COLO829 (cell line): Measurements from ENCODE around the gene MASP1.

Experiments used
- DNase-seq: peaks from one replicate; pipeline ENCODE4 v3.0.0; 2012; ENCODE audit warnings: low spot score

MASP1 gene, protein sequence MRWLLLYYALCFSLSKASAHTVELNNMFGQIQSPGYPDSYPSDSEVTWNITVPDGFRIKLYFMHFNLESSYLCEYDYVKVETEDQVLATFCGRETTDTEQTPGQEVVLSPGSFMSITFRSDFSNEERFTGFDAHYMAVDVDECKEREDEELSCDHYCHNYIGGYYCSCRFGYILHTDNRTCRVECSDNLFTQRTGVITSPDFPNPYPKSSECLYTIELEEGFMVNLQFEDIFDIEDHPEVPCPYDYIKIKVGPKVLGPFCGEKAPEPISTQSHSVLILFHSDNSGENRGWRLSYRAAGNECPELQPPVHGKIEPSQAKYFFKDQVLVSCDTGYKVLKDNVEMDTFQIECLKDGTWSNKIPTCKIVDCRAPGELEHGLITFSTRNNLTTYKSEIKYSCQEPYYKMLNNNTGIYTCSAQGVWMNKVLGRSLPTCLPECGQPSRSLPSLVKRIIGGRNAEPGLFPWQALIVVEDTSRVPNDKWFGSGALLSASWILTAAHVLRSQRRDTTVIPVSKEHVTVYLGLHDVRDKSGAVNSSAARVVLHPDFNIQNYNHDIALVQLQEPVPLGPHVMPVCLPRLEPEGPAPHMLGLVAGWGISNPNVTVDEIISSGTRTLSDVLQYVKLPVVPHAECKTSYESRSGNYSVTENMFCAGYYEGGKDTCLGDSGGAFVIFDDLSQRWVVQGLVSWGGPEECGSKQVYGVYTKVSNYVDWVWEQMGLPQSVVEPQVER

DNA sequence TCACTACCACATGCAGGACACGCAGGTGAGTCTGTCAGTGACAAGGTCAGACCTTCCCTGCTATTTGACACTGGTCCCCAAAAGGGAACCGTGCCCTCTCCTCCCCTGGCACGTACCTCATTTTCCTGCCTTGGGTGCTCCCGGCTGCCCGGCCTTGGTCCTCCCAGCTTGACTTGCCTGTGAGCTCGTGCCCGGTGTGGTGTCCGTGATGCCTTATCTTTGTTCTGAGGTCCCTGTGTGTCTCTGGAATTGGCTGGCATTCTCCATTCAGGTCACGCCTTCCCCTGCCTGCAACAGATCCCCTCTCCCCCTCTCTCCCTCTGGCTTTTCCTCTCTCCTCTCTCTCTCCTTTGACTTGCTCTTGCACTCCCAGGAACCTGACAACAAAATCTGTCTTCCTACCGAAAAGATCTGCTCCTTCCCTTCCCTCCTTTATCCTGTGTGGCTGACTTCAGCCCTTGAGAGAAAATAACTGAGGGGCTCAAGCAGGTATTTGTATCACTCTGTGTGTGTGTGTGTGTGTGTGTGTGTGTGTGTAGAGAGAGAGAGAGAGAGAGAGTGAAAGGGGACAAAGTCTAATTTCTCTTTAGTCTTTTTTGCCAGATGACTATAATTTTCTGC, at the start of gene MASP1:
Gene MASP1, minus strand, starts transcription at position 226 of the 621 bp plus-strand sequence. Its CDS starts 105 bp downstream, at position 121.
- DNase-seq = no peak

DNA sequence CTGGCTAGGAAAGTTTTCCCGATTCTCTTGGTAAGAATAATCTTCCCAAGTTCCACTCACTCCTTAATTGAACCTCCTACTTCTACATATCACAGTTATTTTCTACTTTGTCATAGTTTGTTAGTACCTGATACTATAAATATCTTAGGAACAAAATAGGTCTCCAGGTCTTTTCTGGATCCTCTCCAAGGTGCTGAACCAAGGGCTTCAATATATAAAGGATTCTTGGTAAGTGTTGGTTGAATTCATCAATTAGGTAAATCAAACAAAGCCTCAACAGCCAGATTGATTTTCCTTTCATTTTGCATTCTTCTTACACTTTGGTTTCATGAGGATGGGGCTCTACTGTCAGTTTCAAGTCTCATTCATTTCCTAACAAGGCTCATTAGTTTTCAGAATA, 49.0 kb upstream of the MASP1 start:
- DNase-seq = no peak

DNA sequence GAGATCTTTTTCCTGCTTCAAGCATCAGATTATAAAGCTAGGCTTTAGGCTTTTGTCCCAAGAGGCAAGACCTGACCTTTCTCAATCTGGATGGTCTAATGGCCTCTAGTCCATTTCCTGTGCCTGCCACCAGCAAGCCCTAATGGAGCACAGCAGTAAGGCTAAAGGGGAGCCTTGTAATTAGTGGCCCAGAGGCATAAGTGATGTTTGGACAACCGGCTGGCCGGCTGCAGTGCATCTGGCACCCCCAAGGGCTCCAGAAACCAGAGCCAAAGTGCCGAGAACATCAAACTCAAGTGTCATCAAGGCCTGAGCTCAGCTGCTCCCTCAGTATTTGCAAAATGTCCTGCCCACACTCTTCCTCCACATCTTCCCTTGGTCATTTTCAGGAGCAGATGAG, 44.8 kb upstream of the MASP1 start:
- no peak for DNase-seq

DNA sequence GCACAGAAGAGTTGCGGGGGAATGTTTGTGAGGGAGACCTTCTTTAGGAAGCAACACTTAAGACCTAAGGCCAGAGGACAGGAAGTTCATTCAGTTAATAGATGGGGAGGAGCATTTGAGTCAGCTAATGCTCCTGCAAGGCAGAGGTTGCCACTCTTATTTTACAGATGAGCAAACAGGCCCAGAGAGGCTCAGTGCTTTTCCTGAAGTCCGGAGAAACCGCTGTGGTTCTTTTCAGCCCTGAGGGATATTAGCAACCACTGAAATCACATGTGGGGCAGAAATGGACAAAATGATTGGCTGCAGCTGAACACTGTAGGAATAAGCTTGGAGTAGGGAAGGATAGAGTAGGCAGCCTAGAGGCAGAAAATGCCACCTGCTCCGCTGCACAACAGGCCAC, 43.4 kb upstream of the MASP1 start:
- DNase-seq = no peak

DNA sequence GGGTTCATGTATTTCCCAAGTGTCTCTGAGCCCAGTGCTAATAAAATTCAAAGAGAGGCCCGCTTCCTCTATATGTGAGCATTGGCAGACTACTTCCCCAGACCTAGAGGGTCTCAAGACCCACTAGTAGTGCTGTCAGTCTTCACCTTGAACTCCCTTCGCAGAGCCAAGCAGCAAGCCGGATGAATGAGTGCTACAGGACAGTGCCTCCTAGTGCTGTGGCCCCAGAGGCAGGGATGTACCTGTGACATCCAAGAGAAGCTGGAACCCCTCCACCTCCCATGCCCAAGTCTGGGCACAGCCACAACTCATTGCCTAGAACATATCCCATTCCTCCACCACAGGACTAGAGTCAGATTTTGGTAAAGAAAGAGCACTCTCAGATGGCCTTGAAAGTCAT, 37.2 kb upstream of the MASP1 start:
- DNase-seq = no peak

DNA sequence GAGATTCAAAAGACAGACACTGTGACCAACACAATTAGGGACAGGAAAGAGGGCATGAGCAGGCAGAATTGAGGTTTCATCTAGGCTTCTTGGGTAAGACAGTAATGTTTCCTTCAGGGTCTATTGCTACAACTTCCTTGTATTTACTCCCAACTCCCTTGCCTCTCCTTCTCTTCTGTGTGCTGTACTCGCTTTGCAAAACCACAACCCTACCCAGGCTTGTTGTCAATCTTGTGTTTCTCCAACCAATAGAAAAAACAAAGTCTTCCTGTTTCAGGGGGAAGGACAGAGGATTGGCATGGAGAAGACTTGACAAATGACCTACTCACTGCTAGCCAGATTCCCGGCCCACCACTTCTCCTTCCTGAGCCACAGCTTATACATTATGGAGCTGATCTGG, 36.3 kb upstream of the MASP1 start:
- DNase-seq = no peak

DNA sequence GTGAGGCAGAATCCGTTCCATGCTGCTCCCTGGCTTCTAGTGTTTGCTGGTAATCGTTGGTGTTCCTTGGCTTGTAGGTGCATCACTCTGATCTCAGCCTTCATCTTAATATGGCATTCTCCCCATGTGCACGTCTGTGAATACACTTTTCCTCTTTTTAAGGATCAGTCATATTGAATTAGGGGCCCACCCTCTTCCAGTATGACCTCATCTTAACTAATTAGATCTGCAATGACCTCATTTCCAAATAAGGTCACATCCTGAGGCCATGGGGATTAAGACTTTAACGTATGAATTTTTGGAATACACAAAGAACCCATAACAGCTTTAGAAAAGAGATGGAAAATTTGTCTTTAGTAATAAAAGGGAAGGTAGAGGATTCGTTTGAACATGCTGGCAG, 34.1 kb upstream of the MASP1 start:
- DNase-seq = no peak

DNA sequence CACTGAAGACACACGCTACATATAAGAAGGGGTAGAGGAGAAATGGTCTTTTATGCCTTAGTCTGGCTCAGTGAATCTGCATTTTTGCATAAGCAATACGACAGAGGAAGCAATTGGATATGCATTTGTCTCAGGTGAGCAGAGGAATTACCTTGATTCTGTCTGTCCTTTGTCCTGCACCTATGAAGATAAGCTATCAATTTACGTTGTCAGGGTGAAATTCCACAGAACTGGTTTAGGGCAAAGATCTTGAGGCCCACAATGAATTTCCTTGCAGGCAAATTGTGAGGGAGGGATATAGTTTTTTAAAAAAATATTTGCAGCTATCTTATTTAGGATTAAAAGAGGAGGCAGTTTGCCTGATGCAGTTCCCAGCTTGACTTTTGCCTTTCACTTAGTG, 31.6 kb upstream of the MASP1 start:
- no peak for DNase-seq

DNA sequence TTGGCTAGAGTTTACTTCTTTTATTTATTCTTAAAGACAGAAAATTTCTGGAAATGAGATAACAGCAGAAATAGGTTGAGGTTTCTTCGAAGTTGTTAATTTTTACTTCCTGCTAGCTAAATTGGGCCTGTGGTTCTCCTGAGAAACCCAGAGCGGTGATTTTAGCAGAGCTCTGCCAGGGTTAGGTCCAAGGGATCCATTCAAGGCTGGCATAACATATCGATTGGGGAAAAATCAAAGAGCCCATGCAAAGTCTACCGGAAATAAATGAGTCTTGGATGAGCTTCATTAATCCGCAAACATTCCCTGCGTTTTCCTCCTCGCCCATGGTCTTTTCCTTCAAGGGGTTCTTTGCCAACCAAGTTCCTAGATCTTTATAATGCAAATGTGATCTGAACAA, 30.8 kb upstream of the MASP1 start:
- DNase-seq = no peak

DNA sequence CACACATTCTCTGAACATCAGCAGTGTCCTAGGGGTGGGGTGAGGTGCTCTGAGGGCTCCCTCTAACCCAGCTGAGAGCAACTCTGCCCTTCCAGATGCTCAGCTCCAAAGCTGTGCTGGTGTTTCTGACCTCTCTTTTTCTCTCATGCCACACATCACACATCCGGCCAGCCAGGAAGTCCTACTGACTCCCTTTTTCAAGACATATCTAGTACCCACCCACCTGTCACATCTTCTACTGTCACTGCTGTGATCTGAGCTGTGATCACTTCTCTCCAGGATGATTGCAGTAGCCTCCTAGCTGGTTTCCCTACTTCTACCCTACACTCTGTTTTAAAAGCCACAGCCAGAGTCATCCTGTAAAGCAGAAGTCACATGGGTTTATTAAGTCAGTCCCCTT, 30.2 kb upstream of the MASP1 start:
- DNase-seq = no peak

DNA sequence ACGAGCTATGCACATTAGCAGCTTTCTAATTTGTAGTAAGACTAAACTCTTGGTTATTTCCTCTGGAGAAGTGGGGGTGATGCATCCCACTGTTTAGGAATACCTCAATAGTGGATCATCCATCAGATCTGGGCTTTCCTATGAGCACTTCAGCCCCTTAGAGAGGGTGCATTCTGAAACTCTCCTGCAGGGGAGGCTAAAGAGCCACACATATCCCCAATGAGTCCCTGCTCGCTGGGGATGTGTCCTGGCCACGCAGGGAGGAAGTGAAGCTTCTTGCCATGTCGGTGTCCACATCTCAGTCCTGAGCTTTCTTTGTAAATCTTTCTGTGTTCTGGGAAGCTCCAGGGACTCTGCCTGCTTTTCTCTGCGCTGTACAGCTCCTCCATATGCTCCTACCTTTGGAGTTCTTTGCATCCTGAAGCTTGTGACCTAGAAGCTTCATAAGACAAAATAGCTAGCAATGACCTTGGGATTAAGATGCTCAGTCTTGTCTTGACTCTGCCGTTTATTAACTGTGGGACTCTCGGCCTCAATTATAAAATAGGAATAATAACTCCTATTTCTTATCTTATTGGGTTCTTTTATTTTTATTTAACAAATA, 28.3 kb upstream of the MASP1 start:
- peak; percentile 78 for DNase-seq

DNA sequence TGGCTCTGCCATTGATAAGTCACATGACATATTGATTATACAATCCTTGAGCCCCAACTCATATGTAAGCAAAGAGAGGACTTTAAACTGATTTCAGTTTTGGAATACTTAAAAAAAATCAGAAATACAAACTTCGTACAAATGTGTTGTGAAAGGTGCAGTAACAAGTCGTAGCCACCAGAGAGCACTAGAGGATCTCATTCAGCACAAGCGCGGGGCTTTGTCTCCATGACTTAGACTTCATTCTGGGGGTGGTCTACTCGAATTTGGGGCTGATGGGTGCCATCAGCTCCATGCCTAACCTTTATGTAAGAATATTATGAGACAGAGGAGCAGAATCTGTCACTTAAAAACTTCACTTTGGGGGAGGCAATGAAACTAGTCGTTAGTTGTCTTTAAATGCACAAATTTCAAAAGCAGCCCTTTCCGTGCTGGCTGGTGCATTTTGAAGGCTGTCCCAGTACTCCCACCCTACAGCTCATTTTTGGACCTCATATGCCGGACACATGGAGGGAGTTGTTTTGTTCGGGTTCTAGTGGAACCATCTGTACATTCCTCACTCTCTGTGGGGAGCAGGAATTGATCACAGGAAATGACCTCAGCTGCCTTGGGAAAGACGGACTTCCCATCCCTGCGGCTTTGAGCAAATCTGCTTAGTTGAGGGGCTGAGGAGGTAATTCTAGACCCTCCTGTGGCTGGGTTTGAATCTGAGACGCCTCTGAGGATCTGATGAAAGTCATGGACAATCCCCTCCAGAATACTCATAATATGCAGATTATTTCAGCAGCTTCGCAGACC, 27.5 kb upstream of the MASP1 start:
- peak; percentile 58 for DNase-seq

DNA sequence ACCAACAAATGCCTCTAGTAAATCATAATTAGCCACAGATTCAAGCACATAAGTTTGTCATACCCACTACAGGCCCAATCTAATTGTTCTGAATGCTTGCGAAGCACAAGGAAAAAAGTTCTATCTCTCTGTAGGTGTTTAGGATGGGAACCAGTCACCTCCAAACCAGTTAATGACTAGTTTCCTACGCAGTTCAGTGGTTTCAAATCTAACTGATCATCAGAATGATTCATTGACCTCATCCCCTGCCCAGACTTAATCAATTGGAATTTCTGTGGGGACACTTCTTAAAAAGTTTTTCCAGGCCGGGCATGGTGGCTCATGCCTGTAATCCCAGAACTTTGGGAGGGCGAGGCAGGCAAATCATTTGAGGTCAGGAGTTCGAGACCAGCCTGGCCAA, 24.3 kb upstream of the MASP1 start:
- no peak for DNase-seq

DNA sequence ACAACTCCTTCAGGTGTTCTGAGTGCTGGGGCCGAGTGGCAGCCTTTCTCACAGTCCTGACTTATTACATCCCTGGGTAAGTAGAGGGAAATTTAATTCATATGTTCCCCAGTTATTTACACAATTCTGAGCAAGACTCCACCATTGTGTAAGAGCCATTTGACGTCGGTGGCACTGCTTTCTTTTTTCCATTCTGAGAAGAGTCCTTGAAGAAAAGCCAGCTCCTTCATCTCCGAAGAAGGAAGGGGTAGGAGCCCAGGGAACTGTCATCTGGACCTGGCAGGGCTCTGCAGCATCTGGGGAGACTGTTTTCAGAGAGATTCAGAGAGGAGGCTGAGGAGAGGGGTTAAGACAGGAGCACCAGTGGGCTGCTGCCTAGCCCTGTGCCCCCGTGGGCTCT, 22.6 kb upstream of the MASP1 start:
- no peak for DNase-seq

DNA sequence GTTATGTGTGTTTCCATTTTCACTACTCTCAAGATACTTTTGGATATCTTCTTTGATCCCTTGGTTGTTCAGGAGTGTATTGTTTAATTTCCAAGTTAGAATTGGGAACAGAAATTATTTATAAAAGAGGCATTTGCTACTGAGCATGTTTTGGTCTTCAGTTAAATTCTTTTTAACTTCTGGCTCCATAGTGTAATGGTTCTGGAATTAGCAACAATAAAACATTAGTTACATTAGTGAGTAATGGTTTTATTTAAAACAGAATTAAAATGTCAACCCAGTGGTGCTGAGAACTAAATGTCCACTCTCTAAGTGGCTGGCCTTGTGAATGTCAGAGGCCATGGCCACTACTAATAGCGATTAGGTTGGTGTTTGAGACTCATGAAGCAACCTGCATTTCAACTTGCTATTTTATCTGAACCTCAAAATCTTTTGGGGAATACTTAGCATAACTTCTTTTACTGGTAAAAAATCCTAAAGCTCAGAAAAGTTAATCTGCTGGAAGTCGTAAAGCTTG, 19.5 kb upstream of the MASP1 start:
- DNase-seq = no peak

DNA sequence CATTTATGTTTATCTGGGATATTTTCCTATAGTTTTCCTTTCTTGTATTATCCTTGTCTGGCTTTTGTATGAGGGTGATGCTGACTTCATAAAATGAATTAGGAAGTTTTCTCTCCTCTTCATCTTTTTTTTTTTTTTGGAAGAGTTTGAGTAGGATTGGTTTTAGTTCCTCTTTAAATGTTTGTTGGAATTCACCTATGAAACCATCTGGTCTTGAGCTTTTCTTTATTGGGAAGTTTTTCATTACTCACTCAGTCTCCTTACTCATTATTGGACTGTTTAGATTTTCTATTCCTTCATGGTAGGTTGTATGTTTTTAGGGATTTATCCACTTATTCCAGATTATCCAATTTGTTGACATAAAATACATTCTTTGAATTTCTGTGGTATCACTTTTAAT, 18.7 kb upstream of the MASP1 start:
- no peak for DNase-seq

DNA sequence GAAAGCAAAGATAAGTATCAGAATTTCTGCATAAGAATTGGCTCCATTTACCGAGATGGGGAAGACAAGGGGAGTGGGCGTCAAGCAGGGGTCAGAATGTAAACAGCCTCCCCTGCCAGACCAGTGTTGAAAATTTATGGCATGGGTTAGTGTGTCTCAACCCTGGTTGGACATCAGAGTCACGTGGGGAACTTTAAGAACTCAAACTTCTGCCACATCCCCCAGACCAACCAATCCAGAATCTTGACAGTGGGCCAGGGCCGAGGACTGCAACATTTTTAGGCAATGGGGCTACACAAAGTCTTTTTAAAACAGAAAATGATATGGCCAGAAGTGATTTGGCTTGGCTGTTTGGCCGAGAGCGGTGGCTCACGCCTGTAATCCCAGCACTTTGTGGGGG, 14.3 kb upstream of the MASP1 start:
- DNase-seq = no peak

DNA sequence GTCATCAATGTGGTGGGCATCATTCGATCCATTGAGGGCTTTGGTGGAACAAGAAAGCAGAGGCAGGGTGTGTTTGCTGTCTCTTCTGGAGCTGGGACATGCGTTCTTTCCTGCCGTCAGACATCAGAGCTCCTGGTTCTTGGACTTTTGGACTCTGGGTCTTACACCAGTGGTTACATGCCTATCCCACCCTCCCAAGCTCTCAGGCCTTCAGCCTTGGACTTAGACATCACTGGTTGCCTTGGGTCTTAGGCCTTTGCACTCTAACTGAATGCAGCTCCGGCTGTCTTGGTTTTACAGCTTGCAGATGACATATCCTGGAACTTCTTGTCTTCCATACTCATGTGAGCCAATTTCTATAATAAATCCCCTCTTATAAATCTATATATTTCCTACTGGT, 8.1 kb upstream of the MASP1 start:
- no peak for DNase-seq

DNA sequence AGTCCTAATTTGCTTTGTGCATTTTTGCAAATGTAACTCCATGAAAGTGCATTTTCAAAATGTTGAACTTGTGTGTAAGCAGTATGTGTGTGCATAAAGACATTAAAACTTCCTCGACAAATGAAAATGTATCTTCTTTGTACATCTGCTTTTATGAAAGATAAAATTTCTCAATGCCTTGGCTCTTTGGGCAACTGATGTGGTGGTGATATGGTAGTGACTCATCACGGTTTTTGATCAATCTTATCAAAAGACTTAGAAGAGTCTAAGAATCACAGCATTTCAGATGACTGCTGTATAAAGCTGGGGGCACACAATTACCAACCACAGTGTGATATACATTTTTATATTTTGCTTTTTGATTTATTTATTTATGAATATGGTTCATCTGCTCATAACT, 5.4 kb upstream of the MASP1 start:
- no peak for DNase-seq

DNA sequence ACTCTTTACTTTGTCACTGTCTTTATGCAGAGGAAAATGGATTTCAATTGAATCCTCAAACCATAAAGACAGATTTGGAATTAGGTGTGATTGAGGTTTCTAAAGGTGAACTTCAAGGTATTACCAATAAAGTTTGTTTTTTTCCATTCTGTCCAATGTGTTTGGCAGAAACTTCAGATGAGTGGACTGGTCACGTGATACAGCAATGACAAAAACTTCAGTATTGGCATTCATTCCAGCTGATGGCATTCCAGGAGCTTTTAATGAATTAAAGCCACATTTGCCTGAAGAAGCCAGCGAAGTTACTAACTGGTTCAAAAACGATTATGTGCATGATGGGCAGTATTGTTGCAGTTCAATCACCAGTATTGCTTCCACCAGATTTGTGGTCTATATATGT, 4.5 kb upstream of the MASP1 start:
- DNase-seq = no peak

DNA sequence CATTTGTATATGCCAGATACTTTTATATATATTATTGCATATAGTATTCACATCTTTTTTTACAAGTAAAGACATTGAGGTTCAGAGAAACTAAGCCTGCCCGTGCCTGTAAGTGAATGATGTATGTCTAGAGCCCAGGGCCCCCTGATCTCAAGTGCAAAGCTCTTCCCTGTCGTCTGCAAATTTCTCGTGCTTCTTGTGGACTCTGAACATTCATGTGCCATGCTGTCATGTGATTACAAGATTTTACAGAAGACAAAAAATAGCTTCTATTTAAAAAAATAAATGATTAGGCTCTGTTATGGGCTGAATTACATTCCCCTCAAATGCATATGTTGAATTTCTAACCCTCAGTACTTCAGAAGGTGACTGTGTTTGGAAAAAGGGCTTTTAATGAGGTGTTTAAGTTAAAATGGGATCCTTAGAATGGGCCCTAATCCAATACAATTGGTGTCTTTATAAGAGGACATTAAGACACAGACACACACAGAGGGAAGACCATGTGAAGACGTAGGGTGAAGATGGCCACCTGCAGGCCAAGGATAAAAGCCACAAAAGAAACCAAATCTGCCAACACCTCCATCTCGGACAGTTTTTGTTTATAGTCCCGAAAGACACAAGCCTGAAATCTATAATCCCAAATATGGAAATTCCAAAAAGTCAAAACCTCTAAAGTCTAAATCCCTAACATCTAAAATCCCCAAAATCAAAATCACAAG, 3.9 kb upstream of the MASP1 start:
- no peak for DNase-seq
